Thymus (tissue), 11 donors: ENCODE results near the gene ST7. TPM values are rescaled to one million over a fixed set of nuclear protein-coding genes. Genes with fewer than 3 reads are reported as not detected.

Source experiments
- DNase-seq, 9 donors: peaks; one replicate each; pipeline ENCODE4 v3.0.0-alpha.2; 2013; ENCODE audit warnings: low spot score in 9 of 9, low read depth in 6 of 9, missing footprints in 1 of 9
- H3K27ac ChIP-seq, 2 donors: one replicate each; pipeline ENCODE4 v1.5.1; 2013; ENCODE audit warnings: control low read depth in 1 of 2, low read depth in 1 of 2, low read length in 1 of 2, mild to moderate bottlenecking in 1 of 2, moderate library complexity in 1 of 2
- H3K27me3 ChIP-seq, 2 donors: one replicate each; pipeline ENCODE4 v1.5.1; 2013; ENCODE audit warnings: low read length in 1 of 2; ENCODE audit not compliant: control insufficient read depth in 2 of 2, insufficient read depth in 1 of 2
- H3K36me3 ChIP-seq, 2 donors: one replicate each; pipeline ENCODE4 v1.5.1; 2013; ENCODE audit warnings: low read length in 1 of 2, mild to moderate bottlenecking in 1 of 2, moderate library complexity in 1 of 2; ENCODE audit not compliant: control insufficient read depth in 2 of 2, insufficient read depth in 2 of 2
- H3K4me1 ChIP-seq, 2 donors: one replicate each; pipeline ENCODE4 v1.5.1; 2013; ENCODE audit warnings: low read length in 2 of 2; ENCODE audit not compliant: control insufficient read depth in 2 of 2, insufficient read depth in 2 of 2
- H3K4me3 ChIP-seq, 2 donors: one replicate each; pipeline ENCODE4 v1.5.1; 2013; ENCODE audit warnings: low read length in 2 of 2, control low read depth in 1 of 2, mild to moderate bottlenecking in 1 of 2
- H3K9me3 ChIP-seq, 2 donors: one replicate each; pipeline ENCODE4 v1.5.1; 2013; ENCODE audit warnings: low read length in 1 of 2, mild to moderate bottlenecking in 1 of 2; ENCODE audit not compliant: control insufficient read depth in 2 of 2, insufficient read depth in 1 of 2
- WGBS: extraction: QIAGEN DNeasy Blood & Tissue Kit; methylation state at CpG from one replicate; pipeline ENCODE4 v1.1.7; 2013; 5-methylcytosine and 5-hydroxymethylcytosine counted together
- polyA plus RNA-seq: library from polyadenylated mRNA; stranded (reverse); fragments of 200-250 nt; gene quantifications from one replicate; pipeline ENCODE4 v1.2.3, GENCODE V29; 2013
- total RNA-seq: library from RNA; stranded (reverse); fragments of 120-200 nt; gene quantifications from one replicate; pipeline ENCODE4 v1.2.4, GENCODE V29; 2013
- donor health status: healthy.

The ST7 gene
- total and polyA plus RNA-seq, 2 donors: 9.3 to 11.5 TPM

GRCh38 chr7:117154721-117155120 lies 201.4 kb downstream of the ST7 start:
- Histone ChIP-seq H3K4me1 (no peaks in the 10 kb centered on the region), H3K4me3 (no peak overlapping the region), H3K9me3 (no peaks in the 10 kb centered on the region), H3K27ac (no peak overlapping the region), H3K36me3 (no peaks in the 10 kb centered on the region), H3K27me3 (no peaks in the 10 kb centered on the region)
- no peak for DNase-seq
- 96% methylated on average over 1 of the region's 1 CpG for WGBS

- Histone ChIP-seq H3K27ac (no peak overlapping the region), H3K36me3 (no peaks in the 10 kb centered on the region), H3K4me1 (no peaks in the 10 kb centered on the region), H3K9me3 (no peaks in the 10 kb centered on the region), H3K27me3 (no peaks in the 10 kb centered on the region), H3K4me3 (no peak overlapping the region)
- 97% methylated on average over 1 of the region's 1 CpG for WGBS
- DNase-seq: no peak
Measured at GRCh38 chr7:117155694-117156093, 202.4 kb downstream of the ST7 start.

DNA sequence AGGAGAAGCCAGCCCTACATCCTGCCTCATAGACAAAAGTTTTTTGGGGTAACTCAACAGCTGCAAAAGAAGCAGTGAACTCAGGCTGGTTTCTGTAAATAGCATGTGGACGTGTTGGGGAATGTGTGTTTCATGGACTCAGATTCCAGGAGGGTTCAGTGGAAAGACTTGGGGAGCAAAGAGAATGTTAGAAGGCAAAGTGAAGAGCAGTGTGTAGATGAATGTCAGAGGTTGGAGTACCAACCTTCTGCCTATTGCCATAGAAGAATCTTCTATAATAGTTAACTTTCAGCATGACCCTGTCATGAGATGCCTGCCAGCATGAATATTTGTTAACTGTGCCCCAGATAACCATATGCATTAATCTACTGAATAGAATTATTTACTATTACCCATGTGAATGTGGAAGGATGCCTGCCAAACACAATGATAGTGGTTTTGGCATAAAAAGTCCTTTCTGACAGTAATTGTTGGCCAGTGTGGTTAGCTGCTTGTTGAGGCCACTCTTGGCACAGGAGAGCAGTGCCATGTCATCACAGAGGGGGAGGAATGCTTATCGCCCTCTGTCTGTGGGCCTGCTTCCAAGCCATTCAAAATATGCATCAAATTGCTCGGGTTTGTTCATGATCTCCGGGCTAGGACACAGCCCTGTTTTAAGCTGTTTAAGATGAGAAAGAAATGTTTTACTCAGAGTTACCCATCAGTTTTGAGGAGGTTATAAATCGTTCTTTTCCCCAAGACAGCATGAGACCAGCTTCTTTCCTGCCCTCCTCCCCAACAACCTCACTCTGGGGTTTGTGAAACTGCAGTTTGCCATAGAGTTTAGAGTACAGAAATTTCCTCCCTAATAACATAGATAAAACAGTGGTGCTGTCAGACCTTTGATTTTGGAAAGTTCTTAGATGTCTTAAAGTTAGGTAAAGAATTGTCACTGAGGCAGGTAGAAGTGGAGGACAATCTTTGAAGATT lies 204.2 kb downstream of the ST7 start:
- H3K27ac ChIP-seq: no peak overlapping the region
- H3K4me1 ChIP-seq: no peaks in the 10 kb centered on the region
- H3K4me3 ChIP-seq: no peak overlapping the region
- H3K27me3 ChIP-seq: no peaks in the 10 kb centered on the region
- 72% methylated on average over 5 of the region's 5 CpGs for WGBS
- DNase-seq: no peak
- no peaks in the 10 kb centered on the region for H3K9me3 ChIP-seq
- H3K36me3 ChIP-seq: no peaks in the 10 kb centered on the region

- no peak for DNase-seq
- H3K4me3 ChIP-seq: no peak overlapping the region
- 96% methylated on average over 4 of the region's 4 CpGs for WGBS
- H3K27ac ChIP-seq: no peak overlapping the region
- no peaks in the 10 kb centered on the region for H3K27me3 ChIP-seq
- H3K4me1 ChIP-seq: no peaks in the 10 kb centered on the region
- no peaks in the 10 kb centered on the region for H3K9me3 ChIP-seq
- H3K36me3 ChIP-seq: no peaks in the 10 kb centered on the region
Measured at GRCh38 chr7:117158941-117159697, 205.8 kb downstream of the ST7 start.

DNA sequence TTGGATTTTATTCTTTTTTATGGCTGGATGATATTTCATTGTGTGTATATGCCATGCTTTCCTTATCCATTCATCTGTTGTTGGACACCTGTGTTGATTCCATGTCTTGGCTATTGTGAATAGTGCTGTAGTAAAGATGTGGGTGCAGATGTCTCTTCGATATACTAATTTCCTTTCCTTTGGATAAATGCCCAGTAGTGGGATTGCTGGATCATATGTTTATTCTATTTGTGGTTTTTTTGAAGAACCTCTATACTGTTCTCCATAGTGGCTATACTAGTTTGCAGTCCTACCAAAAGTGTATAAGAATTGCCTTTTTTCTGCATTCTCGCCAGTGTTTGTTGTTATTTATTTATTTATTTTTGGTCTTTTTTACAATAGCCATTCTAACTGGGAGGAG lies 209.8 kb downstream of the ST7 start:
- no peak overlapping the region for H3K27ac ChIP-seq
- no peaks in the 10 kb centered on the region for H3K9me3 ChIP-seq
- no peaks in the 10 kb centered on the region for H3K36me3 ChIP-seq
- no peaks in the 10 kb centered on the region for H3K27me3 ChIP-seq
- DNase-seq: no peak
- no peaks in the 10 kb centered on the region for H3K4me1 ChIP-seq
- WGBS: 97% methylated on average over 2 of the region's 2 CpGs
- no peak overlapping the region for H3K4me3 ChIP-seq

GRCh38 chr7:117164620-117165019 lies 211.3 kb downstream of the ST7 start:
- DNase-seq: no peak
- no peaks in the 10 kb centered on the region for H3K36me3 ChIP-seq
- no peak overlapping the region for H3K27ac ChIP-seq
- no peaks in the 10 kb centered on the region for H3K9me3 ChIP-seq
- no peak overlapping the region for H3K4me3 ChIP-seq
- H3K27me3 ChIP-seq: no peaks in the 10 kb centered on the region
- no peaks in the 10 kb centered on the region for H3K4me1 ChIP-seq
- 95% methylated on average over 2 of the region's 2 CpGs for WGBS

- Histone ChIP-seq H3K27me3 (no peaks in the 10 kb centered on the region), H3K36me3 (no peaks in the 10 kb centered on the region), H3K4me1 (no peaks in the 10 kb centered on the region), H3K27ac (no peak overlapping the region), H3K9me3 (no peaks in the 10 kb centered on the region), H3K4me3 (no peak overlapping the region)
- WGBS: 91% methylated on average over 4 of the region's 4 CpGs
- DNase-seq: no peak
Measured at GRCh38 chr7:117165656-117166055, 212.4 kb downstream of the ST7 start.

GRCh38 chr7:117169907-117170306 lies 216.6 kb downstream of the ST7 start:
- WGBS: 97% methylated on average over 4 of the region's 4 CpGs
- H3K9me3 ChIP-seq: no peaks in the 10 kb centered on the region
- no peaks in the 10 kb centered on the region for H3K27me3 ChIP-seq
- DNase-seq: no peak
- no peak overlapping the region for H3K4me3 ChIP-seq
- H3K36me3 ChIP-seq: no peaks in the 10 kb centered on the region
- no peak overlapping the region for H3K27ac ChIP-seq
- H3K4me1 ChIP-seq: no peaks in the 10 kb centered on the region

GRCh38 chr7:117171106-117171505 lies 217.8 kb downstream of the ST7 start:
- H3K27me3 ChIP-seq: no peaks in the 10 kb centered on the region
- 97% methylated on average over 4 of the region's 4 CpGs for WGBS
- H3K9me3 ChIP-seq: no peaks in the 10 kb centered on the region
- H3K36me3 ChIP-seq: no peaks in the 10 kb centered on the region
- no peak overlapping the region for H3K27ac ChIP-seq
- no peaks in the 10 kb centered on the region for H3K4me1 ChIP-seq
- DNase-seq: no peak
- H3K4me3 ChIP-seq: no peak overlapping the region
